Testis (tissue), 2 donors: Measurements from ENCODE around the gene CD151.

Experiments
- POLR2A ChIP-seq: fragments of 450-650 bp; IDR thresholded peaks from one replicate; pipeline ENCODE4 v1.6.1; 2017; ENCODE audit warnings: antibody characterized with exemption, mild to moderate bottlenecking, moderate library complexity
- TF ChIP-seq, protein P1 (sequence below), 3 experiments: fragments of 450-650 bp in 2 of 3; fragments of 200-600 bp in 1 of 3; sonication (generic) in 1 of 3; IDR thresholded peaks; one replicate each; pipeline ENCODE4 v1.5.1; 2016 to 2019; ENCODE audit warnings: antibody characterized with exemption in 3 of 3, mild to moderate bottlenecking in 2 of 3, moderate library complexity in 1 of 3

GRCh38 chr11:859394-860131 is 26.8 kb downstream of the CD151 start:
- no peak for TF ChIP-seq POLR2A
- TF ChIP-seq, protein P1, sequence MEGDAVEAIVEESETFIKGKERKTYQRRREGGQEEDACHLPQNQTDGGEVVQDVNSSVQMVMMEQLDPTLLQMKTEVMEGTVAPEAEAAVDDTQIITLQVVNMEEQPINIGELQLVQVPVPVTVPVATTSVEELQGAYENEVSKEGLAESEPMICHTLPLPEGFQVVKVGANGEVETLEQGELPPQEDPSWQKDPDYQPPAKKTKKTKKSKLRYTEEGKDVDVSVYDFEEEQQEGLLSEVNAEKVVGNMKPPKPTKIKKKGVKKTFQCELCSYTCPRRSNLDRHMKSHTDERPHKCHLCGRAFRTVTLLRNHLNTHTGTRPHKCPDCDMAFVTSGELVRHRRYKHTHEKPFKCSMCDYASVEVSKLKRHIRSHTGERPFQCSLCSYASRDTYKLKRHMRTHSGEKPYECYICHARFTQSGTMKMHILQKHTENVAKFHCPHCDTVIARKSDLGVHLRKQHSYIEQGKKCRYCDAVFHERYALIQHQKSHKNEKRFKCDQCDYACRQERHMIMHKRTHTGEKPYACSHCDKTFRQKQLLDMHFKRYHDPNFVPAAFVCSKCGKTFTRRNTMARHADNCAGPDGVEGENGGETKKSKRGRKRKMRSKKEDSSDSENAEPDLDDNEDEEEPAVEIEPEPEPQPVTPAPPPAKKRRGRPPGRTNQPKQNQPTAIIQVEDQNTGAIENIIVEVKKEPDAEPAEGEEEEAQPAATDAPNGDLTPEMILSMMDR (IDR thresholded peaks at IDR 0.05), result no peak
